Neutrophil (primary cell): Measurements from ENCODE around the gene RGS13.

Experiments used
- H3K27ac ChIP-seq: fragments of 200-600 bp; sonication (generic); 2 replicates; pipeline ENCODE4 v1.5.1; 2016; ENCODE audit warnings: mild to moderate bottlenecking, moderate library complexity
- H3K27me3 ChIP-seq: fragments of 200-600 bp; sonication (generic); 2 replicates; pipeline ENCODE4 v1.6.0; 2016; ENCODE audit warnings: mild to moderate bottlenecking
- H3K36me3 ChIP-seq: fragments of 200-600 bp; sonication (generic); 2 replicates; pipeline ENCODE4 v1.5.1; 2017
- H3K4me1 ChIP-seq, 2 experiments: fragments of 200-600 bp in 1 of 2; sonication (generic) in 1 of 2; 1 replicate in 1 of 2; 2 replicates in 1 of 2; pipeline versions ENCODE4 v1.5.1 to v1.6.1; 2013 to 2016; ENCODE audit warnings: low read depth in 1 of 2, low read length in 1 of 2, mild to moderate bottlenecking in 1 of 2, moderate library complexity in 1 of 2; ENCODE audit not compliant: control insufficient read depth in 1 of 2, insufficient read depth in 1 of 2
- H3K4me3 ChIP-seq, 2 experiments: fragments of 200-600 bp in 1 of 2; sonication (generic) in 1 of 2; 1 replicate in 1 of 2; 2 replicates in 1 of 2; pipeline ENCODE4 v1.5.1; 2013 to 2016; ENCODE audit warnings: low read depth in 1 of 2, low read length in 1 of 2, mild to moderate bottlenecking in 1 of 2, moderate library complexity in 1 of 2
- H3K9me3 ChIP-seq: fragments of 200-600 bp; sonication (generic); 2 replicates; pipeline ENCODE4 v1.5.1; 2016
- CTCF ChIP-seq: fragments of 200-600 bp; sonication (generic); IDR thresholded peaks from 2 replicates; pipeline ENCODE4 v1.5.1; 2016; ENCODE audit warnings: antibody characterized with exemption

The RGS13 gene

DNA sequence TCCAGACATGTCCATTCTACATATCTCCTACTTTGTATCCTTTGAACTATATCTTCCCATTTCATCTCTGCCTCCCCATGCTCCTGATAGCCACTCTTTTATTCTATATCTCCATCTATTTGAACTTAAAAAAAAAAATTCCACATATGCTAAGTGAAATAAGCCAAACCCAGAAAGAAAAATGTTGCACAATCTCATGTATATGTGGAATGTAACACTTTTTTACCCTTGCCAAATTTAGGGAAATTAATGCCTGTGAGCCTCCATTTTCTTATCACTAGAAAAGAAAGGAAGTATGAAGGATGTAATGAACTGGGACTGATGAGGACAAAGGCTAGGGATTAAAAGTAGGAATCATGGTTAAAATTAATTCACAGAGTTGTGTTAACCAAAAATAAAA, 53.5 kb downstream of the RGS13 start:
- Histone ChIP-seq H3K4me1 (no peaks in the 10 kb centered on the region), H3K36me3 (no peaks in the 10 kb centered on the region), H3K4me3 (no peak overlapping the region), H3K27me3 (no peaks in the 10 kb centered on the region), H3K27ac (no peak overlapping the region), H3K9me3 (no peaks in the 10 kb centered on the region)
- TF ChIP-seq CTCF: no peak

DNA sequence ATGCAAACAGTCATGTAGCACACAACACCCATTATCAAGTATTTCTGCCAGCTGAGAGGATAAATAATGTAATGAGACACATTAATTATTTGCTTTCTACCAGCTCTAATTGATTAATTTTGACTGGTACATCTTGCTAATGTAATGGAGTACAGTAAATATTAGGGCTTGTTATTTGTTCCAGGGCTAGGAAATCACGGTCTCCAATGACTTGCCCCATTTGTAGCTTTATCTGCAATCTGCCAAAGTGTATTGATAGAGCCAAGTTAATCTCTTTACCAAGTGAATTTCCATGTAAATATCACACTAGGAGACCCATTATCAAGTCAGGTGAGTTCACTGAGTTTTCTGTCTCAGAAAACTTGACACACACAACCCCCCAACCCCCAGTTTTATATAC, 55.1 kb downstream of the RGS13 start:
- Histone ChIP-seq H3K27me3 (no peaks in the 10 kb centered on the region), H3K9me3 (no peaks in the 10 kb centered on the region), H3K36me3 (no peaks in the 10 kb centered on the region), H3K4me1 (no peaks in the 10 kb centered on the region), H3K4me3 (no peak overlapping the region), H3K27ac (no peak overlapping the region)
- TF ChIP-seq CTCF: no peak

GRCh38 chr1:192696082-192696481, 60.1 kb downstream of the RGS13 start:
- Histone ChIP-seq H3K27me3 (no peaks in the 10 kb centered on the region), H3K4me3 (no peak overlapping the region), H3K27ac (no peak overlapping the region), H3K36me3 (no peaks in the 10 kb centered on the region), H3K9me3 (no peaks in the 10 kb centered on the region), H3K4me1 (peaks cover 25 to 30% of the 10 kb centered on the region in 2 experiments)
- no peak for TF ChIP-seq CTCF

GRCh38 chr1:192697771-192698170, 61.8 kb downstream of the RGS13 start:
- Histone ChIP-seq H3K4me1 (peaks cover 42 to 47% of the 10 kb centered on the region in 2 experiments), H3K36me3 (no peaks in the 10 kb centered on the region), H3K27ac (no peak overlapping the region), H3K4me3 (no peak overlapping the region), H3K9me3 (no peaks in the 10 kb centered on the region), H3K27me3 (no peaks in the 10 kb centered on the region)
- TF ChIP-seq CTCF: no peak

DNA sequence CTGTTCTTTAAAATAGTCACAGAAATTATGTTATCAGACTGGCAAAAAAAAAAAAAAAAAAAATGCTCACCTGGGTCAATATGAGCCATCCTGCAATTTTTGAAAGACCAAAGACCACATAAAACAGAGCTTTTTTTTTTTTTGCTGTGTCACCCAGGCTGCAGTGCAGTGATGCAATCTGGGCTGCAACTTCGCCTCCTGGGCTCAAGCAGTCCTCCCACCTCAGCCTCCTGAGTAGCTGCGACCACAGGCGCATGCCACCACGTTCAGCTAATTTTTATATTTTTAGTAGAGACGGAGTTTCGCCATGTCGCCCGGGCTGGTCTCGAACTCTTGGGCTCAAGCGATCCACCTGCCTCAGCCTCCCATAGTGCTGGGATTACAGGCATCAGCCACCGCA, 62.8 kb downstream of the RGS13 start:
- Histone ChIP-seq H3K27ac (no peak overlapping the region), H3K4me3 (no peak overlapping the region)

More for the DNA sequence above, 62.8 kb downstream of the RGS13 start:
- Histone ChIP-seq H3K27me3 (no peaks in the 10 kb centered on the region), H3K4me1 (peaks cover 48 to 56% of the 10 kb centered on the region in 2 experiments), H3K36me3 (no peaks in the 10 kb centered on the region), H3K9me3 (no peaks in the 10 kb centered on the region)
- no peak for TF ChIP-seq CTCF
